Left colon (tissue), 2 donors: ENCODE results near the gene SHE. TPM values are rescaled to one million over a fixed set of nuclear protein-coding genes. Genes with fewer than 3 reads are reported as not detected.

Experiments used
- ATAC-seq: fragments of 200-7000 bp; cut with Tn5 transposase; one replicate; pipeline ENCODE4 v1.9.1; 2020; ENCODE audit warnings: mild to moderate bottlenecking, moderate library complexity
- DNase-seq, 2 donors: peaks; one replicate each; pipeline ENCODE4 v3.0.0-alpha.2; 2020
- intact Hi-C, 2 donors: fragments of 100-400 bp; cut with DNase I in 1 of 2; cut with micrococcal nuclease in 1 of 2; formaldehyde crosslinking; loops; one replicate each; pipeline versions ENCODE4 v1.11.2 to v1.14.0; 2022; cut with DNase I, micrococcal nuclease
- total RNA-seq, 2 donors: library from RNA; stranded (reverse); fragmentation: NEBNext Ultra II Directional; extraction: Animal tissue kit (Norgen Biotek cat#: 25700); gene quantifications; one replicate each; pipeline ENCODE4 v1.2.1, GENCODE V29; 2021
- donor health status: DM: no; HTN: no; CAD: no.
- donor health status: DM: yes; HTN: yes; CAD: no.

Gene SHE
- total RNA-seq, 2 donors from 2014 or later = 3.4 TPM

DNA sequence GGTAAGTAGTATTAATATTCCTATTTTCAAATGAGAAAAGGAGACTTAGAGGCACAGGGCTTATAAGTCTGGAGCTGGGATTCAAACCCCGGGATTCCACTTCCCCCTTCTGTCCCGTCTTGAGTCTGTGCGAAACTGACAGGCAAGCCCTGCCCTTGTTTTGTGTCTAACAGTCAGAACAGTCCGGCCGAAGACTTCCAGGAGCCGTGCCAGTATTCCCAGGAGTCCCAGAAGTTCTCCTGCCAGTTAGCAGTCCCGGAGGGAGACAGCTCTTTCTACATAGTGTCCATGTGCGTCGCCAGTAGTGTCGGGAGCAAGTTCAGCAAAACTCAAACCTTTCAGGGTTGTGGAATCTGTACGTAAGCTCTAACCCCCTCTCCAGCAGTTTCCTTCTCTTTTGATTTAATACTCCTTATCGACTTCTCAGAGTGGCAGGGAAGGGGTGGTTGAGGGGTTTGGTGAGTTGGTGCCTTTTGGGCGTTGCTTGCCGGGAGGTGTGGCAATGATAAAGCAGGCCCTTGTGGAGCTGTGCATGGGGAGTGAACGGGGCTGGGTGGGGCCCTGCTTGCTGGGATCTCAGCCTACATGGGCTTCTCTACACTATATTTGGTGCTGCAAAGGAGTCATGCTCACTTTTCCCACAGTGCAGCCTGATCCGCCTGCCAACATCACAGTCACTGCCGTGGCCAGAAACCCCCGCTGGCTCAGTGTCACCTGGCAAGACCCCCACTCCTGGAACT is 67.7 kb downstream of the SHE start:
- ATAC-seq = peak; percentile 70
- intact Hi-C loops = no loop called here

DNA sequence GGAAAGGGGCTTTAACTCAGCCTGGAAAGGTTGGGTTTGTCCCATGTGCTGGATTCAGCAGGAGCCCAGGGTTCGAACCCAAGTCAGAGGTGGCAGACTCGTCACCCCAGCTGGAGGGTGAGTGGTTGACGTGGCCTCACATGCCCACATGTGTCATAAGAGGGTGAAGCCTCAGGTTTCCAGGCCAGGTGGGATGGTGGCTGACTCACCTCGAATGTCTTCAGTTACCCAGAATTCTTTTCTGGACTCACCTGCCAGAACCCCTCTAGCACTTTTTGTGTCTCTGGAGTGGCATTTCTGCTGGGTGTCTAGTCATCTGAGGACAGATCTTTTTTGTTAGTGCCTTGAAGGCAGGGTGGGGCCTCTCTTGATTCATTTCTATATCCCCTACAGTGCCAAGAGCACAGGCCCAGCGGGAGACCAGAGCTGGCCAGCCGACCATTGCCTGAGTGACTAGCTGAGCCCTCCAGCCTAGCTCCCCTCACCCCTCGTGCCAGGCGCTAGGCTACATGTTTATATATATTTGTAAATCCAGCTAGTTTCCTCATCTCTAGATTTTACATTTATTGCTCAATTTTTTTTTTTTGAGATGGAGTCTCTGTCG is 68.9 kb downstream of the SHE start:
- intact Hi-C loops = no loop called here
- ATAC-seq (no peak), DNase-seq (no peak)

More for the DNA sequence above, 67.7 kb downstream of the SHE start:
- peak; percentile 68 to 86 for DNase-seq

DNA sequence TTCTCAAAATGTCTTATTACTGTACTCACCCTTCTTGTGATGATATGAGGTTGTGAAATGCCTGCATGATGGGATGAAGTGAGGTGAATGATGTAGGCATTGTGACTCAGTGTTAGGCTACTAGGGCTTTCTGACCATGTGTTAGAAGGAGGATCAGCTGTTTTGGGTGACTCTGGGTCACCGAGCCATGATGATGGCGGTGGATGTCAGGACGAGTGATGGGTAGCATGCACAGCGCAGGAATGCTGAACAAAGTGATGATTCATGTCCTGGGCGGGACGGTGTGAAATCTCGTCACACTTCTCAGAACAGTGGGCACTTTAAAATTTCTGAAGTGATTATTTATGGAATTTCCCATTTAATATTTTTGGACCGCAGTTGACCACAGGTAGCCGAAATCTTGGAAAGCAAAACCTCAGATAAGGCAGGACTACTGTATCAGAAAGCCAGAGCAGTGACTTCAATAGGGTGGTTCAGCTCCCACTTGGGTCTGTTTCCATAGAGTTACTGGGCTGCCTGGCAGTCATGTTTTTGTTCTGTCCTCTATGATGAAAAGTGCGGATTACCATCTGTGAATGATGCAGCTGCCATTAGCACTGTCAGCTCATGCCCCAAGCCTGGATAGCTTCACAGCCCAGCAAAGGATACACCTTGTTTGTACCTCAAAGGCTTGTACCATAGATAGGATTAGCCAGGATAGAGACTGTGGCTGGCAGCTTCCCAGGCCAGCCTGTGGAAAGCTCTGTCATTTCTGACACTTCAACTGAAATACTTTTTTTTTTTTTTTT is 70.4 kb downstream of the SHE start:
- ATAC-seq = no peak
- intact Hi-C loops = no loop called here
- no peak for DNase-seq

DNA sequence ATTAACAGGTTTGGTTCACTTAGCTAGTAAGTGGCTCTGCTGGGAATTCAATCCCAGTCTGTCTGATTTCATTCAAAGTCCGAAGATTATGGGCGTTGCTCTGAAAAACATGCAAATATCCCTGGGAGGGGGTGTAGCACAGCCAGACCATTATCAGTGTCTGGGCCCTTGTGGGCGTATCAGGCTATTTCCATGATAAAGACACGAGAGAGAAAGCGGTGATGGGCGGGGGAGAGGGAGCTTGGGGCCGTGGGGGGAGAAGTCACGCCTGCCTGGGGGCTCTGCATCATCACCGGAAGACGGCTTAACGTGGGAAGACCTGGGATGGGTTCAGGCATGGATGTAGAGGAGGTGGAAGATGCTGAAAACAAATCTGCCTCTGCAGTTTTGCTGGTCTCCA is 71.3 kb downstream of the SHE start:
- ATAC-seq (peak; percentile 49), DNase-seq (no peak)
- intact Hi-C loops = no loop called here

DNA sequence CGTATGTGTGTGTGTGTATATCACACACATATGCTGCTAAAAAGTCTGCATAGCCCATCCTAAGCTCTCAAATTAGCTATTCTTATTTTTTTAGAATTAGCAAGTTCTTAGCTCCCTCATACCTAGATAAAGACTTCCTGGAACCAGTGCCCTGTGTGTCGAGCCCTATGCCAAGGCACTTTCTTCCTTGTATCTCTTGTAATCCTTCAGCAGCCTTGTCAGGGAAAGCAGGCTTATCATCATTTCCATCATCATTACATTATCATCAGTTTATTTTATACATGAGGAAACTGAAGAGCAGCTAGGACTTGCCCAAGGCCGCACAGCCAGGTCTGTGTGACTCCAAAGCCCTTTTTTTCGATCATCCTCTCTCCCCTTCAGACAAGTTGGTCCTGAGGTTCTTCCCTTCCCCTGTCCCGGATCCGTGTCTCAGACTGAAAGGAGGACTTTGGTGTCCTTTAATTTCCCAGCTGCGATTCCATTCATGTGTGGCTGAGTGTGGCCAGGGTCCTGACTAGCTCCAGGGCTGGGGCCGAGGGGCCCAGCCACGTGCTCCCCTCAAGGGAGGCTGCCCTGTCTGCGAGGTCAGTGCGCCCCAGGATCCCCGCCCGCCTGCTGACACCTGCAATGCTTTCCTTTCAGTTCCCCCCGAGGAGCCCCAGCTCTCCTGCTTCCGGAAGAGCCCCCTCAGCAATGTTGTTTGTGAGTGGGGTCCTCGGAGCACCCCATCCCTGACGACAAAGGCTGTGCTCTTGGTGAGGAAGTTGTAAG is 72.2 kb downstream of the SHE start:
- intact Hi-C loops = no loop called here

More for the DNA sequence above, 72.2 kb downstream of the SHE start:
- no peak for DNase-seq
- ATAC-seq = no peak

Other genes starting within 250 kb of the SHE start
- gene HAX1, start 229.8 kb downstream of the SHE start, total RNA-seq = 10 to 100 TPM; 52.3 to 60.2 TPM
- gene AQP10, start 181.3 kb downstream of the SHE start, total RNA-seq = not detected
- gene ATP8B2, start 176.9 kb downstream of the SHE start, total RNA-seq = 10 to 100 TPM in 1 of 2 donors, 1 to 10 TPM in 1; 4.5 to 11.9 TPM
- gene IL6R, start 97.1 kb downstream of the SHE start, total RNA-seq = 10 to 100 TPM; 32.9 to 51.4 TPM
- 1 to 10 TPM in 1 of 2 donors, under 1 TPM in 1; 0.70 to 1.0 TPM for gene TDRD10, start 193 bp downstream of the SHE start, total RNA-seq
- gene UBE2Q1, start 56.2 kb upstream of the SHE start, total RNA-seq = 10 to 100 TPM; 78.8 to 98.9 TPM
- gene CHRNB2, start 65.4 kb upstream of the SHE start, total RNA-seq = under 1 TPM; 0.15 to 0.31 TPM
- 100 to 1,000 TPM; 119 to 138 TPM for gene ADAR, start 105.8 kb upstream of the SHE start, total RNA-seq